Keratinocyte (primary cell): Measurements from ENCODE around the gene CPAMD8. TPM values are rescaled to one million over a fixed set of nuclear protein-coding genes. Genes with fewer than 3 reads are reported as not detected.

Source experiments
- DNase-seq: peaks from one replicate; pipeline ENCODE4 v3.0.0-alpha.2; 2011; ENCODE audit warnings: low read depth, missing footprints, low spot score
- FAIRE-seq: peaks from 2 replicates; lab custom pipeline; 2011; peaks lifted over from hg19 to GRCh38; lab: Jason Lieb, UNC
- H2AFZ ChIP-seq: 2 replicates; pipeline ENCODE4 v1.6.0; 2012; ENCODE audit warnings: low read length, control low read depth, inconsistent platforms; ENCODE audit not compliant: control insufficient read depth
- H3K27ac ChIP-seq: 2 replicates; pipeline ENCODE4 v1.5.1; 2011; ENCODE audit warnings: low read length; ENCODE audit not compliant: control insufficient read depth, insufficient read depth
- H3K27me3 ChIP-seq: 3 replicates; pipeline ENCODE4 v1.6.0; 2011; ENCODE audit warnings: low read length; ENCODE audit not compliant: control insufficient read depth, insufficient read depth; ENCODE audit errors: extremely low read depth
- H3K36me3 ChIP-seq, 2 experiments: 2 replicates in 1 of 2; 3 replicates in 1 of 2; pipeline ENCODE4 v1.5.1; 2011; ENCODE audit warnings: low read length in 2 of 2, mild to moderate bottlenecking in 1 of 2; ENCODE audit not compliant: control insufficient read depth in 2 of 2, insufficient read depth in 2 of 2; ENCODE audit errors: extremely low read depth in 1 of 2
- H3K4me1 ChIP-seq: 3 replicates; pipeline ENCODE4 v1.5.1; 2011; ENCODE audit warnings: low read length; ENCODE audit not compliant: control insufficient read depth, insufficient read depth; ENCODE audit errors: extremely low read depth
- H3K4me2 ChIP-seq: 3 replicates; pipeline ENCODE4 v1.6.0; 2011; ENCODE audit warnings: low read depth, low read length; ENCODE audit not compliant: control insufficient read depth, insufficient read depth; ENCODE audit errors: extremely low read depth
- H3K4me3 ChIP-seq, 3 experiments: fragments of 200-600 bp in 1 of 3; sonication (generic) in 1 of 3; 2 replicates in 2 of 3; 3 replicates in 1 of 3; pipeline ENCODE4 v1.5.1; 2011 to 2016; ENCODE audit warnings: low read length in 3 of 3, mild to moderate bottlenecking in 3 of 3, control low read depth in 2 of 3, inconsistent platforms in 1 of 3, low read depth in 1 of 3, mixed read lengths in 1 of 3, mixed run types in 1 of 3, moderate library complexity in 1 of 3; ENCODE audit not compliant: control insufficient read depth in 2 of 3, insufficient read depth in 2 of 3; ENCODE audit errors: extremely low read depth in 1 of 3
- H3K79me2 ChIP-seq: 2 replicates; pipeline ENCODE4 v1.6.0; 2012; ENCODE audit warnings: low read length; ENCODE audit not compliant: control insufficient read depth, insufficient read depth
- H3K9ac ChIP-seq: 3 replicates; pipeline ENCODE4 v1.6.0; 2011; ENCODE audit warnings: low read length; ENCODE audit not compliant: control insufficient read depth, insufficient read depth; ENCODE audit errors: extremely low read depth
- H3K9me1 ChIP-seq: 3 replicates; pipeline ENCODE4 v1.6.0; 2011; ENCODE audit warnings: low read length; ENCODE audit not compliant: control insufficient read depth, insufficient read depth; ENCODE audit errors: extremely low read depth
- H3K9me3 ChIP-seq: 2 replicates; pipeline ENCODE4 v1.5.1; 2012; ENCODE audit warnings: low read depth, low read length; ENCODE audit not compliant: control insufficient read depth
- H4K20me1 ChIP-seq: 3 replicates; pipeline ENCODE4 v1.6.0; 2011; ENCODE audit warnings: low read length; ENCODE audit not compliant: control insufficient read depth, insufficient read depth; ENCODE audit errors: extremely low read depth
- EZH2 ChIP-seq: IDR thresholded peaks from one replicate; pipeline ENCODE4 v1.6.1; 2012; ENCODE audit warnings: inconsistent platforms, mild to moderate bottlenecking, low read length, moderate library complexity
- dilution Hi-C: fragments of 300-500 bp; cut with MboI; formaldehyde crosslinking; loops from one replicate; pipeline ENCODE4 v1.7.0; 2020; ENCODE audit warnings: low sequenced_read_pairs; ENCODE audit not compliant: extremely low pct_ligation_motif_present
- polyA plus RNA-seq, 5 experiments: library from polyadenylated mRNA; depleted of rRNA in 3 of 5; stranded (reverse) in 3 of 5; stranded (forward) in 1 of 5; unstranded in 1 of 5; fragments of >200 nt; gene quantifications; 1 replicate in 1 of 5; 2 replicates in 3 of 5; 3 replicates in 1 of 5; pipeline versions ENCODE4 v1.2.1 to v1.2.3, GENCODE V29; 2011 to 2012; ENCODE audit warnings: missing spikeins in 2 of 5, low read depth in 1 of 5, low replicate concordance in 1 of 5
- TF ChIP-seq, protein P1 (sequence below), 3 experiments: IDR thresholded peaks in 1 of 3; conservative IDR thresholded peaks in 1 of 3; optimal IDR thresholded peaks in 1 of 3; 2 replicates in 2 of 3; 3 replicates in 1 of 3; pipeline versions ENCODE3 to v1.5.1; 2011; ENCODE audit warnings: low read length in 3 of 3, mild to moderate bottlenecking in 3 of 3, moderate library complexity in 2 of 3, control low read depth in 1 of 3, inconsistent platforms in 1 of 3; ENCODE audit not compliant: insufficient read depth in 2 of 3; ENCODE audit errors: extremely low read depth in 1 of 3

CPAMD8 gene
- polyA plus RNA-seq, 1 donor (not counting 4 experiments of a cell fraction or from before 2014, with no cell fraction given): 0.38 TPM

DNA sequence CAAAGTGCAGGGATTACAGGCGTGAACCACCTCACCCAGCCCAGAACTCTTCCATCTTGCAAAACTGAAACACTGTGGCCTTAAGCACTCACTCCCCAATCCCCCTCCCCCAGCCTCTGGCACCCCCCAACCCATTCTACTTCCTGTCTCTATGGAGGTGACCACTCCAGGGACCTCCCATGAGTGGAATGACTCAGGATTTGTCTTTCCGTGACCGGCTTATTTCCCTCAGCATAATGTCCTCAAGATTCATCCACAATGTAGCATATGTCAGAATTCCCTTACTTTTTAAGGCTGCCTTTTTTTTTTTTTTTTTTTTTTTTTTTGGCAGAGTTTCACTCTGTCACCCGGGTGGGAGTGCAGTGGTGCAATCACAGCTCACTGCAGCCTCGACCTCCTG is 141.4 kb downstream of the CPAMD8 start:
- peaks cover 7% of the 10 kb centered on the region for H3K9me3 ChIP-seq
- dilution Hi-C loops: no loop called here
- H3K79me2 ChIP-seq: no peaks in the 10 kb centered on the region
- H3K36me3 ChIP-seq: peaks cover 3 to 4% of the 10 kb centered on the region in 2 experiments
- no peak overlapping the region for H3K9ac ChIP-seq
- H3K4me1 ChIP-seq: peaks cover 8% of the 10 kb centered on the region
- FAIRE-seq (no peak), DNase-seq (no peak)
- H4K20me1 ChIP-seq: no peaks in the 10 kb centered on the region
- no peak overlapping the region for H2AFZ ChIP-seq
- TF ChIP-seq, protein P1, sequence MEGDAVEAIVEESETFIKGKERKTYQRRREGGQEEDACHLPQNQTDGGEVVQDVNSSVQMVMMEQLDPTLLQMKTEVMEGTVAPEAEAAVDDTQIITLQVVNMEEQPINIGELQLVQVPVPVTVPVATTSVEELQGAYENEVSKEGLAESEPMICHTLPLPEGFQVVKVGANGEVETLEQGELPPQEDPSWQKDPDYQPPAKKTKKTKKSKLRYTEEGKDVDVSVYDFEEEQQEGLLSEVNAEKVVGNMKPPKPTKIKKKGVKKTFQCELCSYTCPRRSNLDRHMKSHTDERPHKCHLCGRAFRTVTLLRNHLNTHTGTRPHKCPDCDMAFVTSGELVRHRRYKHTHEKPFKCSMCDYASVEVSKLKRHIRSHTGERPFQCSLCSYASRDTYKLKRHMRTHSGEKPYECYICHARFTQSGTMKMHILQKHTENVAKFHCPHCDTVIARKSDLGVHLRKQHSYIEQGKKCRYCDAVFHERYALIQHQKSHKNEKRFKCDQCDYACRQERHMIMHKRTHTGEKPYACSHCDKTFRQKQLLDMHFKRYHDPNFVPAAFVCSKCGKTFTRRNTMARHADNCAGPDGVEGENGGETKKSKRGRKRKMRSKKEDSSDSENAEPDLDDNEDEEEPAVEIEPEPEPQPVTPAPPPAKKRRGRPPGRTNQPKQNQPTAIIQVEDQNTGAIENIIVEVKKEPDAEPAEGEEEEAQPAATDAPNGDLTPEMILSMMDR (optimal IDR thresholded peaks at IDR 0.05 in 1 of 3, IDR thresholded peaks at IDR 0.05 in 1 of 3, conservative IDR thresholded peaks at IDR 0.05 in 1 of 3; ENCODE audit: extremely low read depth in 1 of 3, insufficient read depth in 2 of 3, low read length in 3 of 3): no peak
- no peak for TF ChIP-seq EZH2
- no peak overlapping the region for H3K27ac ChIP-seq
- H3K27me3 ChIP-seq: no peaks in the 10 kb centered on the region
- no peaks in the 10 kb centered on the region for H3K9me1 ChIP-seq
- no peak overlapping the region for H3K4me2 ChIP-seq
- H3K4me3 ChIP-seq: no peak overlapping the region

DNA sequence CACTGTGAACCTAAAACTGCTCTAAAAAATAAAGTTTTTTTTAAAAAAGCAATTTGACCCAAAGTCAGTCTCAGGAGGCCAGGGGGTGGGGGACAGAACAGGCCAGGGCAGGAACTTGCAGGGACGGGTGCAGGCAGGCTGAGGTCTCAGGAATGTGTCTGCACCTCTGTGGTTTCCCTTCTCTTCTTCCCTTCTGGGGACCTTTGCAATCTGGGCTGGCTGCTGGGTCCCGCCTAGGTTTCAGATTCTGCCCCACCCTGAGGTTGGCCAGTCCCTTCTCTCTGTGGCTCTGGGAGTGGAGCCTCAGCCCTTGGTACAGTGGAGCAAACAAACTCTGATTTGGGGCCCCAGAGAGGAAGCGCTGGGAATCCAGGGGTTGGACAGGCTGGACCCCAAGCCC is 143.1 kb downstream of the CPAMD8 start:
- Histone ChIP-seq H4K20me1 (no peaks in the 10 kb centered on the region), H3K36me3 (peaks cover 12 to 13% of the 10 kb centered on the region in 2 experiments), H3K79me2 (no peaks in the 10 kb centered on the region), H3K9ac (no peak overlapping the region), H3K4me2 (peak overlapping the region; percentile 44), H2AFZ (no peak overlapping the region), H3K9me1 (no peaks in the 10 kb centered on the region), H3K4me1 (peaks cover 8% of the 10 kb centered on the region), H3K9me3 (peaks cover 7% of the 10 kb centered on the region), H3K4me3 (no peak overlapping the region), H3K27me3 (no peaks in the 10 kb centered on the region), H3K27ac (no peak overlapping the region)
- dilution Hi-C loops: no loop called here
- DNase-seq (no peak), FAIRE-seq (peak; percentile 84)
- TF ChIP-seq, protein P1 (optimal IDR thresholded peaks at IDR 0.05 in 1 of 3, IDR thresholded peaks at IDR 0.05 in 1 of 3, conservative IDR thresholded peaks at IDR 0.05 in 1 of 3; ENCODE audit: extremely low read depth in 1 of 3, insufficient read depth in 2 of 3, low read length in 3 of 3): no peak
- no peak for TF ChIP-seq EZH2
